ENCODE data around the gene SVBP.

Gene SVBP

DNA sequence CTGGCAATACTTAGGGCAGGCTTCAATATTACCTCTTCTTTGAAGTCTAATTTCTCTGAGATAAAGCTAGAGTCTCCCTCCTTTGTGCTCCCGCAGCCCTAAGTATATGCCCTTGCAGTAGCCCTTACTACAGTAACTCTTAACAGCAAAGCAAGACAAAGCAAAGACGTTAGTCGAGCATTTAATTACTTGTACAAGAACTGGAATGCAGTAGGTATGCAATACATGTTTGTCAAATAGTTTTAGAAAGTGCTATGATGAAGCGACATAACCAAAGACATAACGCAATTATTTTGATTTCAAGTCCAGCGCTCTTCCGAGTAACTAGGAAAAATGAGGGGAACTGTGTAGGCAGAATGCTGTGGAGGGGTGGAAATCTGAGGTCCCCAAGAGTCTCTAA lies 51.9 kb downstream of the SVBP start:
- no peak for DNase-seq (ENCODE audit: low spot score)

DNA sequence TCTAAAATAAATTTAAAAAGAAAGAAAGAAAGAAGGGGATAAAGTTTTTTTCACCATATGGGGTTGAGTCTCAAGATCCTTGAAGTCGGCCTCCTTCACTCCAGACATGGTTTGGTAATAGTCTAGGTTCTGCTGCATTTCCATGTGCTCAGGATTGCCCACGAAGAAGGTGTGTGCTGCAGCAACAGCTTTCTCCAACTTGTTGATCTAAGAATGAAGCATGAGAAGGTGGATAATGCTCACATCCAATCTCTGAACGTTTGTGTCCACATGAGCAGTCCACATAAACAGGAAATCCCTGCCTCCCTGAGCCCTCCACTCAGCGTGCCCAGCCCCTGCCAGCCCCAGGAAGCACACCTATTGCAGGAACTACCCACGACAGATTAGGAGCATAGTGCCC lies 54.9 kb downstream of the SVBP start:
- no peak for DNase-seq (ENCODE audit: low spot score)

DNA sequence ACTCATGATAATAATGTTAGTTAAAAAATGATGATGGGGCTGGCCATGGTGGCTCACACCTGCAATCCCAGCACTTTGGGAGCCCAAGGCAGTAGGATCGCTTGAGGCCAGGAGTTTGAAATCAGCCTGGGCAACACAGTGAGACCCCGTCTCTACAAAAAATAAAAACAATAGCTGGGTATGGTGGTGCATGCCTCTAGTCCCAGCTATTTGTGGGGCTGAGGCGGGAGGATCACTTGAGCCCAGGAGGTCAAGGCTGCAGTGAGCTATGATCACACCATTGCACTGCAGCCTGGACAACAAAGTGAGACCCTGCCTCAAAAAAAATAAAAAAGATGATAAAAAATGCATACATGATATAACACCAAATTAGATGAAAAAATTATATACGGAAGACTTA lies 55.6 kb downstream of the SVBP start:
- DNase-seq (ENCODE audit: low spot score), result no peak

DNA sequence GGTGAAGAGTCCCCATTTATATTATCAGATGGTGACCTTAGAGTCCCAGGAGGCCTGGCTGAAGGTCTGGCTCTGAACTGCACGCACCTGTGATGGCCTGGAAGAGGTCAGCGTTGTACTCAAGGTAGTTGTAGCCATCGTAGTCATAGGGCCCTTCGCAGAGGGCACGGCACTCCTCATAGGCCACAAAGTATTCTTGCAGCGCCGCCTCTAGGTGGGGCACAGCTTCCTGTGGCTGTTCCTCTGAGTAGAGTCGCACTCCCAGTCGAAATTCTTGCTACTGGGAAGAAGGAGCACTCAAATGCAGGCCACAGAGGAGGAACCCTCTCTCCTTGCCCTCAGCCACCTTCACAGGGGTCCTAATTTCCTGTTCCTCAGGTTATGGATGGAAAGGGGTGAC lies 58.1 kb downstream of the SVBP start:
- DNase-seq (ENCODE audit: low spot score), result no peak

DNA sequence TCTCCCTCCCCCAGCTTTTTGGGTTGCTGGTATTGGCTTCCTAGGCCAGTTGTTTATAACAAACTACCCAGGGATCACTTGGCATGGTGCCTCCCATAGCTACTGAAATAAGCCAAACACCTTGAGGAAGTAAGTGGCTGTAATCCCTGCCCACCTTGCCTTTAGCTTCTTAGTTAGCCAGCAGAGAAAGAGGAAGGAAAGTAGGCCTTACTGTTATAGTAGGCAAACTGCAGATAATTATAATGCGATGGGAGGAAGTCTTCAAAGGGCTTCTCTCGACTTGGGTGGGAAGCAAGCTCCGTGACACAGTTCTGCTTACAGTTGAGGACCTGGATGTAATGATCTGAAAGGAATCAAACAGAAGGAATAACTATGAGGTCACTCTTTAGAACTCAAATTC lies 58.6 kb downstream of the SVBP start:
- no peak for DNase-seq (ENCODE audit: low spot score)

DNA sequence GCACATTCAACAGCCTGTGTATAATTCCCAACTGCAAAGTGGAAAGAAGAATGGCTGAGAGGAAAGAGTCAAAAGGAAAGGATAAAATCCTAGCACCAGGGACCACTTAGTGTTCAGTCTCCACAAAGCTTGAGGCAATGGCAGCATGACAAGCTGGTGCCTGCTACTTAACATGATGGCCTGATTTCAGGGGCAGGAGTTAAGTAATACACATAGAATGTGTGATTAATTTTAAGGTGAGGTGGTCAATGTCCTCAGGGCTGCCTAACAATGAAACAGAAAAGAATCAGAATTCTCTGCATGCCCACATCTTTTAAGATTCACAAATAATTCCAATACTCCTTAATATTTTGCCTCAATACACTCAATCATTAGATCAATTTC lies 59.3 kb downstream of the SVBP start:
- no peak for DNase-seq (ENCODE audit: low spot score)

All from CD4-positive, alpha-beta T cell treated with Interleukin-2 at 100 ng/mL for 4 hours (primary cell).